PFSK-1 (cell line): Measurements from ENCODE around the gene SUCO.

Experiments
- FOXP2 ChIP-seq: optimal IDR thresholded peaks from 2 replicates; pipeline ENCODE3; 2011; ENCODE audit warnings: borderline replicate concordance, control low read depth, inconsistent platforms; ENCODE audit not compliant: insufficient read depth; ENCODE audit errors: extremely low read length, extremely low read depth
- POLR2AphosphoS5 ChIP-seq: IDR thresholded peaks from 2 replicates; pipeline ENCODE4 v1.6.1; 2012; ENCODE audit warnings: low read depth, mild to moderate bottlenecking, control low read depth, low read length, moderate library complexity
- SIN3A ChIP-seq: IDR thresholded peaks from 2 replicates; pipeline ENCODE4 v1.6.1; 2012; ENCODE audit warnings: mild to moderate bottlenecking, low read length, moderate library complexity, borderline replicate concordance; ENCODE audit not compliant: insufficient read depth
- TAF1 ChIP-seq: IDR thresholded peaks from 2 replicates; pipeline ENCODE4 v1.6.1; 2012; ENCODE audit warnings: low read length, control low read depth, borderline replicate concordance; ENCODE audit not compliant: insufficient read depth
- TF ChIP-seq, protein P1 (sequence below), 2 experiments: IDR thresholded peaks; 2 replicates each; pipeline versions ENCODE4 v1.6.1 to v1.8.0; 2011 to 2012; ENCODE audit warnings: low read depth in 2 of 2, low read length in 2 of 2, control low read depth in 1 of 2, inconsistent platforms in 1 of 2, mild to moderate bottlenecking in 1 of 2, moderate library complexity in 1 of 2; ENCODE audit not compliant: insufficient read depth in 1 of 2

SUCO gene

DNA sequence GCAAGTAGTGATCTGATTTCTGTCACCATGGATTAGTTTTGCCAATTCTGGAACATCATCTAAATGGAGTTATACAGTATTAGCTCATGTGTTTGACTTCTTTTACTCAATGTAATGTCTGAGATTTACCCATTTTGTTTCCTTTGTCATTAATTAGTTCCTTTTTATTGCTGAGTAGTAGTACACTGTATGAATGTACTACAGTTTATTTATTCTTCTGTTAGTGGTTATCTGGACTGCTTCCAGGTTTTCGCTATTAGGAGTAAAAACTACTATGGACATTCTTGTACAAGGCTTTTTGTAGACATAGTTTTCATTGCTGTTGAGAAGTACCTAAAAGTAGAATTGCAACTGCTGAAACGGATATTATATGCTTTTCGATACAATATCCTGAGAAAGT lies 14.1 kb downstream of the SUCO start:
- TF ChIP-seq, protein P1, sequence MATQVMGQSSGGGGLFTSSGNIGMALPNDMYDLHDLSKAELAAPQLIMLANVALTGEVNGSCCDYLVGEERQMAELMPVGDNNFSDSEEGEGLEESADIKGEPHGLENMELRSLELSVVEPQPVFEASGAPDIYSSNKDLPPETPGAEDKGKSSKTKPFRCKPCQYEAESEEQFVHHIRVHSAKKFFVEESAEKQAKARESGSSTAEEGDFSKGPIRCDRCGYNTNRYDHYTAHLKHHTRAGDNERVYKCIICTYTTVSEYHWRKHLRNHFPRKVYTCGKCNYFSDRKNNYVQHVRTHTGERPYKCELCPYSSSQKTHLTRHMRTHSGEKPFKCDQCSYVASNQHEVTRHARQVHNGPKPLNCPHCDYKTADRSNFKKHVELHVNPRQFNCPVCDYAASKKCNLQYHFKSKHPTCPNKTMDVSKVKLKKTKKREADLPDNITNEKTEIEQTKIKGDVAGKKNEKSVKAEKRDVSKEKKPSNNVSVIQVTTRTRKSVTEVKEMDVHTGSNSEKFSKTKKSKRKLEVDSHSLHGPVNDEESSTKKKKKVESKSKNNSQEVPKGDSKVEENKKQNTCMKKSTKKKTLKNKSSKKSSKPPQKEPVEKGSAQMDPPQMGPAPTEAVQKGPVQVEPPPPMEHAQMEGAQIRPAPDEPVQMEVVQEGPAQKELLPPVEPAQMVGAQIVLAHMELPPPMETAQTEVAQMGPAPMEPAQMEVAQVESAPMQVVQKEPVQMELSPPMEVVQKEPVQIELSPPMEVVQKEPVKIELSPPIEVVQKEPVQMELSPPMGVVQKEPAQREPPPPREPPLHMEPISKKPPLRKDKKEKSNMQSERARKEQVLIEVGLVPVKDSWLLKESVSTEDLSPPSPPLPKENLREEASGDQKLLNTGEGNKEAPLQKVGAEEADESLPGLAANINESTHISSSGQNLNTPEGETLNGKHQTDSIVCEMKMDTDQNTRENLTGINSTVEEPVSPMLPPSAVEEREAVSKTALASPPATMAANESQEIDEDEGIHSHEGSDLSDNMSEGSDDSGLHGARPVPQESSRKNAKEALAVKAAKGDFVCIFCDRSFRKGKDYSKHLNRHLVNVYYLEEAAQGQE (IDR thresholded peaks at IDR 0.05; ENCODE audit: insufficient read depth in 1 of 2, low read depth in 2 of 2, low read length in 2 of 2): no peak
- no peak for TF ChIP-seq SIN3A
- TF ChIP-seq FOXP2: no peak
- no peak for TF ChIP-seq POLR2AphosphoS5
- no peak for TF ChIP-seq TAF1

DNA sequence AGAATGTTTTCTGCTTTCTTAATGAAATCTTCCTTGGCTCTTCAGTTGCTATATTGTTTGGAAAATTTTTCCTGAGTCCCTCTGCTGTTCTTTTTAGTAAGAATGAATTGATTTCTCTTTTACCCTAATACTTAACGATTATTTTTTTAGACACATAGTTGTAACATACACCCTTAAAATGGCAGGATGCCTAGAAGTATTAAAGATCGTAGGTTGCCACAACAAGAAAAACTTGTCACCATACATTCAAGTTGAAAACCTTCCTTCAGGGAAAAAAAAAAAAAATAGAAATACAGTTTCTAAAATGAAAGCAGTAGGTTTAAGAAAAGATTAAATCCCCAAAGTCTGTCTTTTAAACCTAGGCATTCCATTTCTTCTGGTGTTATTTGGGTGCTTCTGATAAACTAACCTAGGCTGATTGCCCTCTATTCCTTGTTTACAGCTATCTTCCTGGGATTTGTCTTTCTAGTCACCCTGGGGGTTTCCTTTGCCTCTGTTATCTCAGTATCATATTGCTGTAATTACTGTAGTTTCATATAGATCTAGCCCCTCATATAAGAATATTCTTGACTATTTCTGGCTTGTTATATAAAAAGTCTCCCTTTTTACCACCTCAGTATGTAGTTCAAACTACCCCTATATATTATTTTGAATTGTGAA lies 16.8 kb downstream of the SUCO start:
- no peak for TF ChIP-seq SIN3A
- TF ChIP-seq, protein P1 (IDR thresholded peaks at IDR 0.05; ENCODE audit: insufficient read depth in 1 of 2, low read depth in 2 of 2, low read length in 2 of 2): no peak
- no peak for TF ChIP-seq FOXP2
- no peak for TF ChIP-seq TAF1
- no peak for TF ChIP-seq POLR2AphosphoS5

DNA sequence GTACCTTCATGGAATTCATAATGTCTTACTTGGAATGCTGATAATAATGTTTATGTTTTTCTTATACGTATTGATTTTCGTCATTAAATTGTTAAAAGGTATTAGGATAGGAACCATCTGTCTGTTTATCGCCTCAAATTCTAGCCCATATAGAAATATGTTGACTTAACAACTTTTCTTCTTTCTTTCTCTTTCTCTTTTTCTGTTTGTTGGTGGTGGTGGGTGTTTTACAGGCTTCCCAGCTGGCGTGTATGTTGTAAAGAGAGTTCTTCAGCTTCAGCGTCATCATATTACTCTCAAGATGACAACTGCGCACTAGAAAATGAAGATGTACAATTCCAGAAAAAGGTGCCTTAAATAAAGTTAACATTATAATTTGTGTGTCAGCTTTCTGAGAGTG lies 18.3 kb downstream of the SUCO start:
- TF ChIP-seq FOXP2 (no peak), SIN3A (no peak), POLR2AphosphoS5 (no peak), TAF1 (no peak)
- TF ChIP-seq, protein P1 (IDR thresholded peaks at IDR 0.05; ENCODE audit: insufficient read depth in 1 of 2, low read depth in 2 of 2, low read length in 2 of 2): no peak

DNA sequence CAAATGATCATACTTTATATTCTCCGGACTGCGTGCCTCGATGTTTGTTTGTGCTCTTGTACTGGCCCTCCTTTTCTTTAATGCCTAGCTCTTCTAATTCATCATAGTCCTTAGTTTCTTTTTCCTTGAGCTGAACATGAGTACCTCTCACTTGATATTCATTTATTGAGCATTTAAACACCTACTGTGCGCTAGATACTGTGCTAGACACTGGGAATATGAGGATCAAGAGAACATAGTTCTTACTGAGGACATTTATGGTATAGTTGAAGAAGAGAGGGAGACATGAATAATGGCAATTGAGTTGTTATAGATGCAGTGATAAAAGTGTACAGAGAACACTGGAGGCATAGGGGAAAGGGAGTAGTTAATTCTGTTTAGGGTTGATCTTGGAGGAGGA lies 22.0 kb downstream of the SUCO start:
- TF ChIP-seq TAF1: no peak
- no peak for TF ChIP-seq POLR2AphosphoS5
- TF ChIP-seq, protein P1 (IDR thresholded peaks at IDR 0.05; ENCODE audit: insufficient read depth in 1 of 2, low read depth in 2 of 2, low read length in 2 of 2): no peak
- TF ChIP-seq SIN3A: no peak
- no peak for TF ChIP-seq FOXP2

DNA sequence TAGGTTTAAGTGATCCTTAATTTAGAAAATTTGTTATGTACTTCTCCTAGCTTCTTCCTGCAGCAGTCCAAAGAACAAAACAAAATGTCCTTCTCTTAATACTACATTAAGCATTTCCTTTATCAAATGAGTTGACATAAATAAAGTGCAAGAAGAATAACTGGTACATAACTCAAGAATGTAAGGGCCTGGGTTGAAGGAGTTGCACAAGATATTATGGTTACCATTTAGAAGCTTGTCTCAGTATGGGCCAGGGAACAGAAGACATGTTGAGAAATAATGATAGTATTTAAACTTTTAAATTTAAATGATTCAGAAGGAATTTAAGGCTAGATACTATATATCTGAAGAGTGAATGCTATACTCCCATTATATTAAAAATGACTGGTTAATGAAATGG lies 23.5 kb downstream of the SUCO start:
- TF ChIP-seq, protein P1 (IDR thresholded peaks at IDR 0.05; ENCODE audit: insufficient read depth in 1 of 2, low read depth in 2 of 2, low read length in 2 of 2): no peak
- no peak for TF ChIP-seq TAF1
- no peak for TF ChIP-seq FOXP2
- no peak for TF ChIP-seq SIN3A
- no peak for TF ChIP-seq POLR2AphosphoS5
